IPS-11a (cell line): ENCODE data around the gene UBAC2.

Source experiments
- H3K4me3 ChIP-seq: one replicate; pipeline ENCODE4 v1.5.1; 2013; ENCODE audit warnings: low read depth, low read length, control low read depth

UBAC2 gene

GRCh38 chr13:99352351-99353245 is 151.9 kb downstream of the UBAC2 start:
- H3K4me3 ChIP-seq: no peak overlapping the region

GRCh38 chr13:99353246-99353600 is 152.6 kb downstream of the UBAC2 start:
- no peak overlapping the region for H3K4me3 ChIP-seq

- no peak overlapping the region for H3K4me3 ChIP-seq
Observed at GRCh38 chr13:99353836-99354235, 153.2 kb downstream of the UBAC2 start.

GRCh38 chr13:99354371-99354951 is 153.8 kb downstream of the UBAC2 start:
- H3K4me3 ChIP-seq: no peak overlapping the region

- H3K4me3 ChIP-seq: no peak overlapping the region
Observed at GRCh38 chr13:99355267-99356011, 154.8 kb downstream of the UBAC2 start.

GRCh38 chr13:99356012-99356261 is 155.3 kb downstream of the UBAC2 start:
- H3K4me3 ChIP-seq: no peak overlapping the region

- H3K4me3 ChIP-seq: no peak overlapping the region
Observed at GRCh38 chr13:99356262-99357091, 155.8 kb downstream of the UBAC2 start.

GRCh38 chr13:99357131-99357596 is 156.5 kb downstream of the UBAC2 start:
- H3K4me3 ChIP-seq: no peak overlapping the region

GRCh38 chr13:99357941-99358340 is 157.3 kb downstream of the UBAC2 start:
- H3K4me3 ChIP-seq: no peak overlapping the region

- no peak overlapping the region for H3K4me3 ChIP-seq
Observed at GRCh38 chr13:99359528-99359927, 158.9 kb downstream of the UBAC2 start.

GRCh38 chr13:99360696-99361095 is 160.0 kb downstream of the UBAC2 start:
- H3K4me3 ChIP-seq: no peak overlapping the region

GRCh38 chr13:99361197-99361596 is 160.5 kb downstream of the UBAC2 start:
- no peak overlapping the region for H3K4me3 ChIP-seq

- no peak overlapping the region for H3K4me3 ChIP-seq
Observed at GRCh38 chr13:99362362-99362761, 161.7 kb downstream of the UBAC2 start.

- no peak overlapping the region for H3K4me3 ChIP-seq
Observed at GRCh38 chr13:99363391-99363790, 162.7 kb downstream of the UBAC2 start.

- no peak overlapping the region for H3K4me3 ChIP-seq
Observed at GRCh38 chr13:99363949-99364348, 163.3 kb downstream of the UBAC2 start.

GRCh38 chr13:99366075-99366987 is 165.7 kb downstream of the UBAC2 start:
- no peak overlapping the region for H3K4me3 ChIP-seq

- H3K4me3 ChIP-seq: no peak overlapping the region
Observed at GRCh38 chr13:99367106-99367616, 166.5 kb downstream of the UBAC2 start.

- H3K4me3 ChIP-seq: no peak overlapping the region
Observed at GRCh38 chr13:99367663-99368448, 167.2 kb downstream of the UBAC2 start.
